ENCODE measurements around the gene IRF1. TPM values are rescaled to one million over a fixed set of nuclear protein-coding genes. Genes with fewer than 3 reads are reported as not detected.

Gene IRF1
- total RNA-seq, 5 donors from 2014 or later (not counting 1 experiment from before 2014, with no cell fraction given): 167 to 859 (median 252) TPM

GRCh38 chr5:132469380-132470009 is 21.1 kb downstream of the IRF1 start:
- WGBS (ENCODE audit: insufficient coverage): 100% methylated on average over 4 of the region's 6 CpGs

GRCh38 chr5:132468656-132469379 is 21.8 kb downstream of the IRF1 start:
- POLR2A ChIA-PET: interaction anchor here (0.7 to 3.5 kb wide), 4 partner anchors 10 to 22 kb away, joined by 3 to 10 read pairs (median 4); partner anchors contain the start of gene IRF1 (in 1 of the 2)
- H3K4me3 ChIP-seq (ENCODE audit: control insufficient read depth in 1 of 2, extremely low read depth in 1 of 2, low read length in 1 of 2): no peak overlapping the region
- Mint-ChIP-seq H3K4me3 (peak overlapping the region in 1 of 3 donors; percentile 38), H3K27me3 (no peaks in the 10 kb centered on the region), H3K9me3 (no peaks in the 10 kb centered on the region), H3K36me3 (peaks cover 6% of the 10 kb centered on the region), H3K27ac (peak overlapping the region; percentile 94 to 97), H3K4me1 (peaks cover 89 to 96% (median 92%) of the 10 kb centered on the region in 3 donors)
- DNase-seq: no peak
- peak overlapping the region; percentile 42 for H3K27ac ChIP-seq (ENCODE audit: low read length)
- no peak for ATAC-seq (replicated peaks in 1 of 4)
- 100% methylated on average over 2 of the region's 3 CpGs for WGBS (ENCODE audit: insufficient coverage)
- H3K27me3 ChIP-seq (replicated peaks in 1 of 2; ENCODE audit: control insufficient read depth in 2 of 2, extremely low read depth in 1 of 2, insufficient read depth in 2 of 2, low read length in 1 of 2): no peaks in the 10 kb centered on the region
- H3K36me3 ChIP-seq (ENCODE audit: control insufficient read depth in 2 of 2, extremely low read depth in 1 of 2, insufficient read depth in 1 of 2, low read length in 1 of 2): peaks cover 0 to 8% of the 10 kb centered on the region in 2 donors
- peaks cover 60 to 97% of the 10 kb centered on the region in 2 experiments for H3K4me1 ChIP-seq (ENCODE audit: control insufficient read depth in 1 of 2, extremely low read depth in 1 of 2, insufficient read depth in 2 of 2, low read length in 2 of 2)
- no peaks in the 10 kb centered on the region for H3K9me3 ChIP-seq
- CTCF ChIA-PET: interaction anchor here in 1 of 2 donors (1.0 to 1.2 kb wide), 2 partner anchors 11 to 15 kb away, joined by 3 to 4 read pairs; no protein-coding TSS in a partner anchor

More at GRCh38 chr5:132469380-132470009, 21.1 kb downstream of the IRF1 start:
- peaks cover 87 to 96% (median 90%) of the 10 kb centered on the region in 3 donors for H3K4me1 Mint-ChIP-seq
- peaks cover 6% of the 10 kb centered on the region for H3K36me3 Mint-ChIP-seq
- H3K27ac Mint-ChIP-seq: peak overlapping the region; percentile 94 to 97
- no peaks in the 10 kb centered on the region for H3K27me3 Mint-ChIP-seq
- H3K27me3 ChIP-seq (replicated peaks in 1 of 2; ENCODE audit: control insufficient read depth in 2 of 2, extremely low read depth in 1 of 2, insufficient read depth in 2 of 2, low read length in 1 of 2): no peaks in the 10 kb centered on the region
- no peaks in the 10 kb centered on the region for H3K9me3 ChIP-seq
- peaks cover 0 to 8% of the 10 kb centered on the region in 2 donors for H3K36me3 ChIP-seq (ENCODE audit: control insufficient read depth in 2 of 2, extremely low read depth in 1 of 2, insufficient read depth in 1 of 2, low read length in 1 of 2)
- ATAC-seq (replicated peaks in 1 of 4): no peak
- no peak overlapping the region for H3K4me3 ChIP-seq (ENCODE audit: control insufficient read depth in 1 of 2, extremely low read depth in 1 of 2, low read length in 1 of 2)
- H3K9me3 Mint-ChIP-seq: no peaks in the 10 kb centered on the region
- POLR2A ChIA-PET: interaction anchor here (0.7 to 3.5 kb wide), 5 partner anchors 9 to 21 kb away, joined by 3 to 10 read pairs (median 3); partner anchors contain the start of gene IRF1 (in 1 of the 2)
- CTCF ChIA-PET: interaction anchor here in 1 of 2 donors (1.0 to 1.2 kb wide), 2 partner anchors 10 to 16 kb away, joined by 3 to 4 read pairs; no protein-coding TSS in a partner anchor
- peaks cover 53 to 97% of the 10 kb centered on the region in 2 experiments for H3K4me1 ChIP-seq (ENCODE audit: control insufficient read depth in 1 of 2, extremely low read depth in 1 of 2, insufficient read depth in 2 of 2, low read length in 2 of 2)
- H3K4me3 Mint-ChIP-seq: peak overlapping the region in 1 of 3 donors; percentile 53
- peak overlapping the region; percentile 42 for H3K27ac ChIP-seq (ENCODE audit: low read length)
- DNase-seq: peak in 1 of 35 experiments; percentile 5

- Mint-ChIP-seq H3K27ac (peak overlapping the region; percentile 97 to 100), H3K36me3 (peaks cover 15% of the 10 kb centered on the region), H3K4me3 (peak overlapping the region in 2 of 3 donors; percentile 25 to 77), H3K9me3 (no peaks in the 10 kb centered on the region), H3K4me1 (peaks cover 93 to 97% (median 95%) of the 10 kb centered on the region in 3 donors), H3K27me3 (no peaks in the 10 kb centered on the region)
- Histone ChIP-seq H3K4me3 (ENCODE audit: control insufficient read depth in 1 of 2, extremely low read depth in 1 of 2, low read length in 1 of 2) (peak overlapping the region; percentile 3 to 5), H3K27me3 (replicated peaks in 1 of 2; ENCODE audit: control insufficient read depth in 2 of 2, extremely low read depth in 1 of 2, insufficient read depth in 2 of 2, low read length in 1 of 2) (no peaks in the 10 kb centered on the region), H3K36me3 (ENCODE audit: control insufficient read depth in 2 of 2, extremely low read depth in 1 of 2, insufficient read depth in 1 of 2, low read length in 1 of 2) (peaks cover 0 to 12% of the 10 kb centered on the region in 2 donors), H3K4me1 (ENCODE audit: control insufficient read depth in 1 of 2, extremely low read depth in 1 of 2, insufficient read depth in 2 of 2, low read length in 2 of 2) (peaks cover 62 to 98% of the 10 kb centered on the region in 2 experiments), H3K27ac (ENCODE audit: low read length) (peak overlapping the region; percentile 95), H3K9me3 (no peaks in the 10 kb centered on the region)
- POLR2A ChIA-PET: interaction anchor here (0.5 to 4.4 kb wide), 19 partner anchors 9 to 54 kb away, joined by 3 to 111 read pairs (median 5); partner anchors contain the start of gene IRF1 (in 2 of the 2)
- WGBS (ENCODE audit: insufficient coverage): 0% methylated on average over 1 of the region's 4 CpGs
- DNase-seq (peak in 2 of 35 experiments; percentile 5 to 41), ATAC-seq (replicated peaks in 1 of 4) (no peak)
- CTCF ChIA-PET: interaction anchor here (0.6 to 4.5 kb wide), 16 partner anchors 11 to 81 kb away, joined by 3 to 61 read pairs (median 8); partner anchors contain the start of gene IRF1 (in 1 of the 2)
Observed at GRCh38 chr5:132467287-132467984, 23.1 kb downstream of the IRF1 start.

- H3K9me3 Mint-ChIP-seq: no peaks in the 10 kb centered on the region
- Histone ChIP-seq H3K27me3 (replicated peaks in 1 of 2; ENCODE audit: control insufficient read depth in 2 of 2, extremely low read depth in 1 of 2, insufficient read depth in 2 of 2, low read length in 1 of 2) (no peaks in the 10 kb centered on the region), H3K27ac (ENCODE audit: low read length) (peak overlapping the region; percentile 95), H3K36me3 (ENCODE audit: control insufficient read depth in 2 of 2, extremely low read depth in 1 of 2, insufficient read depth in 1 of 2, low read length in 1 of 2) (peaks cover 0 to 12% of the 10 kb centered on the region in 2 donors), H3K4me3 (ENCODE audit: control insufficient read depth in 1 of 2, extremely low read depth in 1 of 2, low read length in 1 of 2) (peak overlapping the region; percentile 2 to 32), H3K4me1 (ENCODE audit: control insufficient read depth in 1 of 2, extremely low read depth in 1 of 2, insufficient read depth in 2 of 2, low read length in 2 of 2) (peaks cover 56 to 91% of the 10 kb centered on the region in 2 experiments), H3K9me3 (no peaks in the 10 kb centered on the region)
- POLR2A ChIA-PET: interaction anchor here (0.5 to 4.4 kb wide), 25 partner anchors 8 to 97 kb away, joined by 3 to 111 read pairs (median 4); partner anchors contain the start of genes IRF1 (in 2 of the 2) and SLC22A5 (in 1 of the 2)
- ATAC-seq (replicated peaks in 1 of 4) (peak; percentile 58 to 84 (median 81)), DNase-seq (peak; percentile 56 to 85 (median 74))
- H3K36me3 Mint-ChIP-seq: peaks cover 18% of the 10 kb centered on the region
- peaks cover 94 to 99% (median 96%) of the 10 kb centered on the region in 3 donors for H3K4me1 Mint-ChIP-seq
- CTCF ChIA-PET: interaction anchor here (0.5 to 4.5 kb wide), 28 partner anchors 11 to 277 kb away, joined by 3 to 61 read pairs (median 5); partner anchors contain the start of gene IRF1 (in 1 of the 2)
- no peaks in the 10 kb centered on the region for H3K27me3 Mint-ChIP-seq
- H3K4me3 Mint-ChIP-seq: peak overlapping the region; percentile 65 to 77 (median 66)
- 6% methylated on average over 18 of the region's 18 CpGs for WGBS (ENCODE audit: insufficient coverage)
- peak overlapping the region; percentile 97 to 100 for H3K27ac Mint-ChIP-seq
Observed at GRCh38 chr5:132466433-132467286, 23.9 kb downstream of the IRF1 start.

- WGBS (ENCODE audit: insufficient coverage): 33% methylated on average over 3 of the region's 10 CpGs
- POLR2A ChIA-PET: interaction anchor here (0.5 to 4.4 kb wide), 11 partner anchors 9 to 77 kb away, joined by 3 to 111 read pairs (median 6); partner anchors contain the start of gene IRF1 (in 1 of the 2)
- H3K36me3 Mint-ChIP-seq: peaks cover 23% of the 10 kb centered on the region
Observed at GRCh38 chr5:132465059-132465707, 25.4 kb downstream of the IRF1 start.

More at GRCh38 chr5:132465059-132465707, 25.4 kb downstream of the IRF1 start:
- peaks cover 0 to 8% of the 10 kb centered on the region in 2 donors for H3K36me3 ChIP-seq (ENCODE audit: control insufficient read depth in 2 of 2, extremely low read depth in 1 of 2, insufficient read depth in 1 of 2, low read length in 1 of 2)
- peak in 2 of 4 experiments; percentile 15 to 33 for ATAC-seq (replicated peaks in 1 of 4)
- Mint-ChIP-seq H3K9me3 (no peaks in the 10 kb centered on the region), H3K4me1 (peaks cover 92 to 98% (median 93%) of the 10 kb centered on the region in 3 donors), H3K27ac (peak overlapping the region; percentile 97 to 100), H3K4me3 (peak overlapping the region; percentile 45 to 77 (median 60)), H3K27me3 (no peaks in the 10 kb centered on the region)
- no peaks in the 10 kb centered on the region for H3K27me3 ChIP-seq (replicated peaks in 1 of 2; ENCODE audit: control insufficient read depth in 2 of 2, extremely low read depth in 1 of 2, insufficient read depth in 2 of 2, low read length in 1 of 2)
- no peak overlapping the region for H3K4me3 ChIP-seq (ENCODE audit: control insufficient read depth in 1 of 2, extremely low read depth in 1 of 2, low read length in 1 of 2)
- peak overlapping the region; percentile 95 for H3K27ac ChIP-seq (ENCODE audit: low read length)
- peak in 1 of 35 experiments; percentile 47 for DNase-seq
- H3K9me3 ChIP-seq: no peaks in the 10 kb centered on the region
- CTCF ChIA-PET: interaction anchor here (0.6 to 4.5 kb wide), 11 partner anchors 9 to 79 kb away, joined by 3 to 61 read pairs (median 6); no protein-coding TSS in a partner anchor
- H3K4me1 ChIP-seq (ENCODE audit: control insufficient read depth in 1 of 2, extremely low read depth in 1 of 2, insufficient read depth in 2 of 2, low read length in 2 of 2): peaks cover 47 to 85% of the 10 kb centered on the region in 2 experiments

All from T-cell (primary cell).